Measurements from ENCODE around the gene PNKD.
A peak's percentile ranks its signal among the peaks of the same experiment; 100 is the strongest.

The PNKD gene

GRCh38 chr2:218273908-218274249 is 3.6 kb downstream of the PNKD start:
- DNase-seq: no peak

- no peak for DNase-seq
Measured at GRCh38 chr2:218274586-218274985, 4.3 kb downstream of the PNKD start.

GRCh38 chr2:218275371-218276072 is 5.2 kb downstream of the PNKD start:
- no peak for DNase-seq

- DNase-seq: no peak
Measured at GRCh38 chr2:218276986-218277755, 6.9 kb downstream of the PNKD start.

GRCh38 chr2:218277921-218278320 is 7.6 kb downstream of the PNKD start:
- DNase-seq: no peak

GRCh38 chr2:218278531-218279360 is 8.4 kb downstream of the PNKD start:
- DNase-seq: no peak

- DNase-seq: no peak
Measured at GRCh38 chr2:218280260-218280870, 10.0 kb downstream of the PNKD start.

GRCh38 chr2:218281449-218281848 is 11.1 kb downstream of the PNKD start:
- DNase-seq: no peak

GRCh38 chr2:218282173-218282991 is 12.1 kb downstream of the PNKD start:
- no peak for DNase-seq

- peak in 3 of 5 donors; percentile 44 to 80 (median 45) for DNase-seq
Measured at GRCh38 chr2:218284106-218284811, 13.9 kb downstream of the PNKD start.

GRCh38 chr2:218285604-218286003 is 15.3 kb downstream of the PNKD start:
- no peak for DNase-seq

- DNase-seq: peak; percentile 77 to 88 (median 78)
Measured at GRCh38 chr2:218286570-218287459, 16.5 kb downstream of the PNKD start.

- no peak for DNase-seq
Measured at GRCh38 chr2:218289639-218290315, 19.5 kb downstream of the PNKD start.

- peak; percentile 38 to 52 (median 44) for DNase-seq
Measured at GRCh38 chr2:218290316-218291261, 20.3 kb downstream of the PNKD start.

- DNase-seq: no peak
Measured at GRCh38 chr2:218291318-218292047, 21.2 kb downstream of the PNKD start.

GRCh38 chr2:218292048-218293014 is 22.0 kb downstream of the PNKD start, which contains the start of gene TMBIM1:
TSS of gene TMBIM1 (minus strand) at chr2:218292503. CDS start at chr2:218282141, 10,362 bp downstream.
- peak; percentile 65 to 82 (median 68) for DNase-seq
